GM21529 (cell line): ENCODE measurements around the gene FBLN1.
"Not testable (repeated sequence)": the region's sequence is repeated elsewhere in the genome, so short reads cannot be mapped to it uniquely, and the experiment has no call there.

Experiments used
- ATAC-seq: cut with Tn5 transposase; IDR thresholded peaks from one replicate; pipeline ENCODE4 v1.9.1; 2021; ENCODE audit not compliant: unreplicated experiment

The FBLN1 gene

DNA sequence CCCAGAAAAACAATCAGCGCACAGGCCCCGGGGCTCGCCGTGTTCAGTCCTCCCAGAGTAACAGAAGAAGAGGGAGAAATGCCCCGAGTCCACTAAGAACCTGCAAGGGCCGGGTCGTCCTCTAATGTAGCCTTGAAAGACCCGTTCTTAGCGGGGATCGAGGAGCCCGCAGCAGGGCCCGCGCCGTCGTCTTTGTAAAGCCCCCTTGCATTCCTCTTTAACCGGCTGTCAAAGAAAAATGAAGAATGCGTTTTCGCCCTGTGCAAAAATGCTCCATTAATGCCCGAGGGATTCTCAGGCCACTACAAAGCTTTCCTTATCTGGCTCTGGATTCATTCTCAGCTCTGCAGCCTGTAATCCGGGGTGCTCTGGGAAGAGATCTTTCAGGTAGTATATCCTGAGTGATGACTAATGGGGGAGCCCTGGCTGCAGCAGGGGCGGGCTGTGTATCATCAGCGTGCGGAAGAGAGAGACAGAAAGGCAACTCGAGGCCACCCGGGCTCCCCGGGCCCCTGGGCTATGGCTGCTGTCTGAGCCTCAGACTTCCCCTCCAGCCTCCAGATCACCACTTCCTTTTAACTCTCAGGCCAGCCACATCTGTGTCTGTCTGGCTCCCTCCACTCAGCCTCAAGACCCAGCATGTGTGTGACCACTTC, 78.2 kb downstream of the FBLN1 start:
- no peak for ATAC-seq

DNA sequence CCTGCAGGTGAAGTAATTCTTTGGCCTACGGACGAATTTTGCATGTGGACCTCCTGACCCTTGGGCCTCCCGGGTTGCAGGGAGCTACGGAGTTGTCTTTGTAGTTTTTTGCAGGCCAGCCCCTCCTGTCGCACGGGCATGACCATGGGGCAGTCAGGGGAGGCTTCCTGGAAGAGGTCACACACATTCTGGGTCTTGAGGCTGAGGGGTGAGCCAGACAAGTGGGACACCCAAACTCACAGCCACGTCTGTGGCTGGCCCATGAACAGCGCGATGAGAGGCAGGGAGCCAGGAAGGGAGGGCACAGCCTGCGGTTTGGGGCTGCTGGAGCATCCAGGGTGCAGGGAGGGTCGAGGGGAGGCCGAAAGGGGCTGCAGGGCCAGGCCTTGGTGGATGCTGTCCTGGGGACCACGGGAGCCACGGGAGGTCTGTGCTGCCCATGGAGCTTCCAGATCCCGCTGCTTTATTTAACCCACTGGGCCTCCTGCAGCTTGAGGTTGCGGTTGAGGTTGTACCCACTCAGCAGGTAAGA, 78.9 kb downstream of the FBLN1 start:
- no peak for ATAC-seq

DNA sequence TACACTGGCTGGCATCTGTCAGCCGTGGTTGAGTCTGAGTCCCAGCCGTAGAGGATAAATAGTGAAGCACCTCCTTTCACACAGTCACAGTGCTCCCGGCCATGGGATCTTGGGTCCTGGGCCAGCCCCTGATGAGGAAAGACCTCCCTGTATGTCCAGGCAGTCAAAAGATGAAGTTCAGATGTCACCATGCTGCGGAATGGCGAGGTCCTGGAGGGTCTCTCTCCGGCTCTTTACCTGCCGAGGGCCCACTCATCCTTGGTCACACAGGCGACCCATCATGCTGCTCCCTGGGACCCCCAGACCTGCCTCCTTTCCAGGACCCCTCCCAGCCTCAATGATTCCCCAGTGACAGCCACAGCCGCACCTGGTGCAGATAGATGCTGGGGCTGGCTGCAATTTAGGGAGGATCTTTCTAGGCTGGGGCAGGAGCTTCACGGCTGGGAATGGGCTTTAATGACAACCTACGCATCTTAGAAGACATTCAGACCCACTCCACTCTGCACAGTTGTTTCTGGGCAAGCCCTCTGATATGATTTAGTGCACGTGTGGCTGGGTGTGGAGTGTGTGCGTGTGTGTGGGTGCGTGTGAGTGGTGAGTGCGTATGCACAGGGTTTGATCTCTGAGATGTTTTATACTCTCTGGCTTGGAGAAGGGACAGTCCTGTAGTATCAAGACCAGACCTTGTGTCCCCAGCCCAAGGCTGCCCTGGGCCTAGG, 79.7 kb downstream of the FBLN1 start:
- no peak for ATAC-seq

DNA sequence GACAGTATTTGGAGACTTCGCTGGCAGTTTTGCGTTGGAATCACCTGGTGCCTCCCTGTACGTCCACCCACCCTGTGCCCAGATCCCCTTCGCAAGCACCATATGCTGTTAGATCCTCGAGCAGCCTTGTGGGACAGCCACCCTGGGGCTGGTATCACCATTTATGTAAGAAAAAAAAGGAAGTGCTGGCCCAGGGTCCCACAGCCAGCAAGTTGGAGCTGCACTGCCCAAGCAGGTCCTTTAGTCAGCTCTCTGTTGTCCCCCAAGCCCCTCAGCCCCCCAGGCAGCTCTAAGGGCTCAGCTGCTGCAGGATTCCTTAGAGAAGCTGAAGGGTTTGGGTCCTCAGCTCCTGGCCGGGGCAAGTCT, 80.3 kb downstream of the FBLN1 start:
- no peak for ATAC-seq

DNA sequence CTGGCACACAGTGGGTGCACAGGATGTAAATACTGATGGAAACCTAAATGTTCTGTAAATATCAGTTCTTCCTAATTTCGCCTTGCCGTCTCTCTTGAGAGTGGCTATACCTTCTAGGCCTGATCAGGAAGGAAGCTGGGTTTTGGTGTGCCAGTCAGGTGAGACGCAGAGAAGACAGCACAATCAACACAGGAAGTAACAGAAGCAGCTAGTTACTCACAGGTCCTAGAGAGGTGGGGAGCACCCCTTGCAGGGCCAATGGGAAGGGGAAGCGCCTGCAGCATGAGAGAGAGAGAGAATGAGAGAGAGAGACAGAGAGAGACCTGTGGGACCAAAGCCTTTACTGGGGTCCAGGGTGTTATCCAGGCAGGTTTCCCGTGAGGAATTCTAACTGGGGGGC, 80.8 kb downstream of the FBLN1 start:
- no peak for ATAC-seq

DNA sequence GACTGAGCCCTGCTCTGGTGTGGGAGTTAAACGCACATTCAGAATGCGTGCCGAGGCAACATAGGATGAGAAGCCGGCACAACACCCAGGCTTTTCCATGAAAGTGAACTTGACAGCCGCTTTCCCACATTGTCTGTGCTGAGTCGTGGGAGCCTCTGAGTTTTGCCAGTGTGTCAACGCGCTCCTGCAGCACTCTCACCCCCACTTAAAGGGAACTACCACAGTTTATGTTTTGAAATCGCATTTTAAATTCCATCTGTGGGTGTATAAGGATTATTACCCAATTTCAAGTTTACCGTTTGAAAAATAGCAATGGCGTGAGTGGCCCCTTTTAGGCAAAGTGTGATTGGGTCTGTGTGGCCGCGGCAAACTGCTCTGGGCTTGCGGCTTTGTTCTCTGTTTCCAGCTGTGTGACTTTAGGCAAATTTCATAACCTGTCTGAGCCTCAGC, 81.5 kb downstream of the FBLN1 start:
- no peak for ATAC-seq

DNA sequence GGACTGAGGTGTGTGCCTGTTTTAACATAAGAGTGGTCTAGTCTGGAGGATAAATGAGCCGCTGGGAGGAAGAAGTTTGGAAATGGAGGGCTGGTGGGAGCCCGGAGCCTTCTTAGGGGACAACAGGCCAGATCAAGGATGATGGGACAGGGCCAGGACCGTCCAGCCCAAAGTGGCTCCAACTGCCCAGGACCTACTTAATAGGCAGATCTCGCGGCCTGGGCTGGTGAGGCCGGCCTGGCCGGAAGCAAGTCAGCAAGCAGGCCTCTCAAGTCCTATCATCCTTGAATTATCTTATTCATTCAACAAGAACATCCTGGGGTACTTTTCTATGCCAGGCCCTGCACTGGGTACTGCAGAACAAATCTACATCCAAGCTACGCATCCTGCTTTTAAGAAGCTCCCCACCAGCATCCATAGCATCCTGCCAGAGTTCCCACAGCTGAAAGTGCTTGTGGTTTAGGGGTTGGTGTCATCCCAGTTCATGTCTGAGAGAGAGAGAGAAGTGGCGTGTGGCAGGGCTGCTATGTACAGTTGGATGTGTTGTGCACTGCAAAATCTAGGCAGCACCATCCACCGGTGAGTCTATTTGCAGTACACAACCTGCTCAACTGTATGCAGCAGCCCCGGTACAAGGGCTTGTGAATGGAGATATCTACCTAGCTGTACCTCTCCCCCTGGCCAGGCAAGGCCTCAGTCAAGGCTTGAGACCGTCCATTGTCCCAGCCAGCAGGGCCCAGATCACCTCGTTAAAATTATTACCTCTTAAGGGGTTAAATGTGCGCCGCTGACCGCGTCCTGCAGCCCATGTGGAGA, 82.1 kb downstream of the FBLN1 start:
- ATAC-seq, result no peak

DNA sequence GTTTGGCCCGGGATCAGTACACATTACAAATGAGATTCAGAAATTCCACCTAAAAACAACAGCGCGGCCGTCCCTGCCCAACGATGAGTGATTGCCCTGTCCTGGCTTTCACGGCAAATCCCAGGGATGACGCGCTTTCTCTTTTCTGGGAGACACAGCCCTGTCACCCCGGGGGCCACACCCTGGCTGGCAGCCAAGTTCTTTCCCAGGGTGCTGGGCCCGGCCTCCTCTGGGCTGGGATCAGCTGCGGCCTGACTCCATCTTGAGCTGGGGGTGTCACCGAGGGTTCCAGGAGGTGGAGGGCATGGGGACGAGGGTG, 82.7 kb downstream of the FBLN1 start:
- ATAC-seq, result no peak

DNA sequence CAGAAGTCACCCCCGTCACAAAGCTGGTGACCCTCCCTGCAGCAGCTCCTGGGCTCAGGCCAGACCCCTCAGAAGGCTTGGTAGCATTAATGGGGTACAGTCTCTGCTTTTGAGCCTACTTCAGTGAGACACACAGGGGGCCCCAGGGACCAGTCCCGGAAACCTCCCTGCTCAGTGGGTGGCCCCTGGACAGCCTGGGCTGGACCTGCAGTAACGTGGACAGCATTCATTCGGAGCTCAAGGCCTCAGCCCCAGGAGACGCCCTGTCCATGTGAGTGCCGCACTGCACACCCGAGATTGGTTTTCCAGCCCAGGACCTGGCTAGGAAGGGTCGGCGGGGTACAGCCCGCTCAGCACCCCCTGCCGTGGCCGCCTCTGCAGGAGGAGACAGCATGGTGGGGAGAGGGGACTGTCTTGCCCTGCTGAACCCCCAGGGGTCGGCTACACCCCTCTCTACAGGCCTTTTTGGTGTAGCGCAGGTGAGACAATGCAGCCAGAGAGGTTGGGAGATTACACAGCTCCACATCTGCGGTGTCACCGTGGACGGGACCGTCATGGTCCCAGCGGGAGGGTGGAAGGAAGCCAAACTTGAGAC, 83.4 kb downstream of the FBLN1 start:
- ATAC-seq, result no peak

DNA sequence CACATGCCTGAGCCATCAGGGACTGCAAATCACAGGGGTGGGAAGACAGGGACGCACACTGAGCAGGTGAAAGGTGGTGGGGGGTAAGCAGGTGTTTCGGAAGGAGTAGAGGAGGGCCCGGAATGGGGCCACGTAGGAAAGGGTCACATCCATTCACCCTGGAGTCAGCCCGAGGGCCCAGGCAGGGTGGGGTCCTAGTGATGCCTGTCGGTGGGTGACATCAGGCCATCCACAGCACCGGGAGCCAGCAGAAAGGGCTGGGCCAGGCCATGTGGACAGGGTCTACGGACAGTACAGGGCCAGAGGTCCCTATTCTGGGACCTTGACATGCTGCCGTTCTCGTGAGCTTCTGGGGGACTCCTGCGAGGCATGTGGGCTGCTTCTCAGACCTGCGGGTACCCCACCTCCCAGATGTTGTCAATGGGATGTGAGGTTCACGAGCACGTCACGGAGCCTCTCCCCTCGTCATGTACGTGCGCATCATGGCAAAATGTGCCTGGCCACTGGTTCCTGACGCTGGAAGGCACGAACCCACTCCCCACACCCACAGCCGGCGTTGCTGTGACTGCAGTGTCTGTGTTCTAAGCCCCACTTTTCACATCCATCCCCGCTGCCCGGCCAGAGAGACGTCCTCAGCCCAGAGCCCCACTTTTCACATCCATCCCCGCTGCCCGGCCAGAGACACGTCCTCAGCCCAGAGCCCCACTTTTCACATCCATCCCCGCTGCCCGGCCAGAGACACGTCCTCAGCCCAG, 84.1 kb downstream of the FBLN1 start:
- no peak for ATAC-seq

DNA sequence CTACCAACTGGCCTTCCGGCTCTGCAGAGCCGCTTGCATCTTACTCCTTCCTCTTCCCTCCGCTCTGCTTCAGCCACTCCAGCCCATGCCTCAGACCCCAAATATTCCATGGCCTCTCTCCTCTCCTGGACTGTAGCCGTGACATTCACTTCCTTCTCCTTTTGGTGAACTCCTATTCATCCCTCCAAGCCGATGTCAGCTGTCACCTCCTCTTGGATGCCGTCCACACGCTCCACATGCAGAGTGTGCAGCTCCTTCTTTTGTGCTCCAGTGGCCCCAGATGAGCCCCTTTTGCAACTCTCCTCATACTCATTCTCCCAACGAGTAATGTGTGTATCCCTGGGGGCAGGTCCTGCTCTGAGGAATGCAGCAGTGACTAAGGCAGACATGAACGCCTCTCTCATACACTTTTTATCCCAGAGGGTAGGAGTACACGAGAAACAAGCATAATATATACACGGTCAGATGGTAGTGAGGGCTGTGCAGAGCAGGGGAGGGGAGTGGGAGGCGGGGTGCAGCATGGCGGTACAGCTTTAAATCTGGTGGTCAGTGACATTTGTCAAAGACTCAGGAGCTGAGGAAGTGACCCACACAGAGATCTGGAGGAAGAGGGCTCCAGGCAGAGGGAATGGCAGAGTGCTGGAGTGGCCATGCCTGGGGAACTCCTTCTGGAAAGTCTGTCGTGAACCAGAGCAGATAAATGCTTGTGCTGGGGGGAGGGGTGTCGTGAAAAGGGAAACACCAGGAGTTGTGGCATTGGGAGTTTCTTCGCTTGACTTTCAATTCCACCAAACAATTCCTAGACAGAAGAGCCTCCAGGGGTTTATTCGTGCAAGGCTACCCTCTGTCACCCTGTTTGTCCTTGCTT, 85.2 kb downstream of the FBLN1 start:
- no peak for ATAC-seq

DNA sequence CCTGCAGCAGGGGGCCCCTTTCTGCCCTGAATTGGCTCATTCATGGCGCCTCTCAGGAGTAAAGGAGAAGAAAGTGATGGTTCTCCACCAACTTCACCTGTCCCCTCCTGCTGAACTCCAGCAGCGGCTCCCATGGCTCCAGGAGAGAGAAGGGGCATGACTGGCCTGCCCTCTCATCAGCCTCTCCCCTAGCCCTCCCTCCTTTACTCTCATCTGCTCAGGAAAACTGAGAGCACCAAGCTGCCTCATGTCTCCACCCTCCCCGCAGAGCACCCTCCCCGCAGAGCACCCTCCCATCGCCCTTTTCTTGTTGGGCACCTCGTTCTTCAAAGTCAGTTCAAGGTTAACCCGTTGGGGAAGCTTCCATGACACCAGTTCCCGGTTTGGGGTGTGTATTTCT, 86.9 kb downstream of the FBLN1 start:
- no peak for ATAC-seq

DNA sequence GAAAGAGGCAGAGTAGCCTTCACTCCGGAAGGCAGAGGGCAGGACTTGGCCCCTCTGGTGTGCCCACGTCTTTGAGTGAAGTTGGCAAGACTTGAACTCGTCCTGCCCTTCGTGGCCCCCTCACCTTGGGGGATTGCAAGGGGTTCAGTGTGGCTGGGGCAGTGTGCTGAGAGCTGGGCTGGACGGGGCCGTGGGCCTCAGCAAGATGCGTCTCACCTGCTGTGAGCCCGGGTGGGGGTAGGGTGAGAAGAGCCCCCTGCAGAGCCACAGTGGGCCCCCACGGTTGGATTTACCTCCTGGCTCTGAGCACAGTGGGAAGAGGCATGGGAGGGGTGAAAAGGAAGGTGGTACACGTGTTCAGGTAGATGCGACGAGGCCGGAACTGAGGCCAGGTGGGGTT, 87.6 kb downstream of the FBLN1 start:
- ATAC-seq, result no peak

DNA sequence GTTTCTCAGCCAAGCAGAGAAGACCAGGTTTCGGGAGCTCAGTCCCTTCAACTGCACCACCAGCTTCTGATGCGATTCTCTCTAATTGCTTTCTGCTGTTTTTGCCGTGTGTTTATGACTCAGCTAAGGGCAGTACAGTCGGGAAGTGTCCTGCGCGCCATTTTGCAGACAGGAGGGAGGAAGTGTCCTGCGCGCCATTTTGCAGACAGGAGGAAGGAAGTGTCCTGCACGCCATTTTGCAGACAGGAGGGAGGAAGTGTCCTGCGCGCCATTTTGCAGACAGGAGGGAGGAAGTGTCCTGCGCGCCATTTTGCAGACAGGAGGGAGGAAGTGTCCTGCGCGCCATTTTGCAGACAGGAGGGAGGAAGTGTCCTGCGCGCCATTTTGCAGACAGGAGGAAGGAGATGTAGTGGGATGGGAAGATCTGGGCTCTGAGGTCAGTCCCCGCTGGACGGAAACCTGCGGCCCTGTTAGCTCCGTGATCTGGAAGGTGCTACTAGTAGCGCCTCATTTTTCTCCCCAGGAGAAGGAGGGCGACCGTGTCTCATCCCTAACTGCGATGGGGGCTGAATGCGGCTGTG, 89.0 kb downstream of the FBLN1 start:
- ATAC-seq, result not testable (repeated sequence)

DNA sequence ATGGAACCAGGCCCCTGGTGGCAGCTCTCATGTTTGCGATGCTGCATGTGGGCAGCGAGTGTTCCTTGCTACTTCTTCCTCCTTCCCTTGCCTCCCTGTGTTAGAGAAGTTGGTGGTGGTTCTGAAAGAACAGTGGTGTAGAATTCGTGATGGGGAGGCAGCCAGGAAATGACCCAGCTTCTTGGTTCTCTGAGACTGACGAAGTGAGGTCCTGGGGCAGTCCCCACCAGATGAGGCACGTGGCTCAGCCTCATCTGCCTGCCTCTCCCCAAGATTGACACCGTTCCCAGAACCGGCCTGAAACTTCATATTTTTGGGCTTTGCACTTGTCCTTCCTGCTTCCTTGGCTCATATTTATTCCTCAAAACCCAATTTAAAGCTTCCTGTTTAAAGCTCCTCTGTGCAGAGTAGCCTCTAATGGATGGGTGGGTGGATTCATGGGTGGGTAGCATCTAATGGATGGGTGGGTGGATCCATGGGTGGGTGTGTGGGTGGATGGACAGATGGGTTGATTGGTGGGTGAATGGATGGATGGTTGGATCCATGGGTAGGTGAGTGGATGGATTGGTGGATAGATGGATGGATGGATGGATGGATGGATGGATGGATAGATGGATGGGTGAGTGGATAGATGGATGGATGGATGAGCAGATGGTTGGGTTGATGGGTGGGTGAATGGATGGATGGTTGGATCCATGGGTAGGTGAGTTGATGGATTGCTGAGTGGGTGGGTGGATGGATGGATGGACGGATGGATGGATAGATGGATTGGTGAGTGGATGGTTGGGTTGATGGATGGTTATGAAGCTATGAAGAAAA, 91.6 kb downstream of the FBLN1 start:
- no peak for ATAC-seq

DNA sequence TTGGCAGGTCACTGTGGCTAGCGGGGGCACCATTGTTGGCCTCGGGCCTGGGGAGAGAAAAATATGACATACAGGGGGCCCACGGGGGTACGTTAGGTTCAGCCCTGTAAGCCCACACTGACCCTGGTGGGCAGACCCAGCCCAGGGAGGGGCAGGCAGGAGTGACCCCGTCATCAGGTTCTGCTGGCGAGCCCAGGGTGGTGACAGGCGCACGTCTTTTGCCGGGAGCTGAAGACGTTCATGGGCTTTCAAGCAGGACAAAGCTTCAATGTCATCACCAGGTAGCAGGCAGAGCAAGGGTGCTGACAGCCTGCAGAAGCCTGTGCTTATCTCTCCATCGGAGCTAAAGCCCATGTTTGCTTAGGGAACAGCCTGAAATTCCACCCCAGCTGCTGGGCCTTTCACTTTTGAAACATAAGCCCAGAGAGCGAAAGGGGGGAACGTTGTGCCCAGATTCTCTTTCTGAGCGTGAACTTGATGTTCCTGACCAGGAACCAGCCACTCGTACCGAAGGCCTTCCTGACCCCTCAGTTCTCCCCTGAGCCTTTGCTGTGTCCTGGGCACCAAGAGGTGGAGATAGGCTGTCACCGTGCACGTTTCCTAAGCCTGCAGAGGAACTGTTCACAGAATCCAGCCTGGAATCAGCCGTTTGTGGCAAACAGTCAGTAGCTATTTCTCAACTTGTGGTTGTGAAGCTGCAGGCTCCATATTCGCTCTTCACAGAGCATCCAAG, 94.9 kb downstream of the FBLN1 start:
- no peak for ATAC-seq

DNA sequence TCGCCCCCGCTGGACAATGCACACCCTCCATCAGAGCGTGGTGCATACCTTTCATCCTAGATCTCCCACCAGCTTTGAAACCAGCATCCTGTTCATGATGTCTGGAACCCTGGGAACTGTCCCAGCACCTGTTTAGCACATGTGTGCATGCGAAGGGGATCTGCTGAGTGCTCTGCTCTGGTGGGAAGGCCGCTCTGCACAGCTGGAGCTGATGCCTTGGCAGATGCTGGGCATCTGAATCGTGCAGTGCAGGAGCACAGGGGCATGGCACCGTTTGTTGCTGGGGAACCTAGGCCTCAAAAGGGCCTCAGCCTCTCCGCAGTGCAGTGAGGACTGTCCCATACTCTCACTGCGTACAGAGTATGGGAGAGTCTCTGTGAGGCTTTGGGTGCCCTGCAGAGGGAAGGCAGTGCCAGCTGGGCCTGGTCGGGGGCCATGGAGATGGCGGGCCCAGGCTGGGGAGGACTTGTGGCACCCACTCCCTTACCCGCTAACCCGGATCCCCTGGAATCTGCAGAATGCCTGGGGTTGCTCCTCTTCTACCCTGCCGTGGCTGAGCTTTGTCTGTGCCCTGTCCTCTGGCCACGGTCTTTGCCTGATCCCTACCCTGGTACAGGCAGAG, 96.0 kb downstream of the FBLN1 start:
- no peak for ATAC-seq
